Right atrium auricular region (tissue), 2 donors: ENCODE measurements around the gene RCL1. TPM values are rescaled to one million over a fixed set of nuclear protein-coding genes. Genes with fewer than 3 reads are reported as not detected.

Source experiments
- DNase-seq: peaks from one replicate; pipeline ENCODE4 v3.0.0-alpha.2; 2019; ENCODE audit warnings: low spot score
- H3K27ac ChIP-seq, 2 donors: fragments of 200-600 bp; sonication (generic); 1 replicate in 1 of 2; 2 replicates in 1 of 2; pipeline ENCODE4 v1.5.1; 2016 to 2019
- H3K27me3 ChIP-seq, 2 donors: fragments of 200-600 bp; sonication (generic); one replicate each; pipeline versions ENCODE4 v1.5.1 to v1.6.0; 2017 to 2019
- H3K36me3 ChIP-seq: fragments of 200-600 bp; sonication (generic); one replicate; pipeline ENCODE4 v1.5.1; 2016
- H3K4me1 ChIP-seq, 2 donors: fragments of 200-600 bp; sonication (generic); one replicate each; pipeline versions ENCODE4 v1.5.1 to v1.6.0; 2017 to 2019
- H3K4me3 ChIP-seq, 2 donors: fragments of 200-600 bp; sonication (generic); 1 replicate in 1 of 2; 2 replicates in 1 of 2; pipeline ENCODE4 v1.5.1; 2017 to 2019; ENCODE audit warnings: mild to moderate bottlenecking in 1 of 2, moderate library complexity in 1 of 2
- H3K9me3 ChIP-seq, 2 donors: fragments of 200-600 bp; sonication (generic); one replicate each; pipeline ENCODE4 v1.5.1; 2019
- CTCF ChIP-seq, 2 donors: fragments of 200-600 bp; sonication (generic); IDR thresholded peaks; one replicate each; pipeline ENCODE4 v1.5.1; 2019; ENCODE audit warnings: antibody characterized with exemption in 2 of 2
- total RNA-seq, 2 donors: library from RNA; depleted of rRNA; stranded (reverse); fragments of >200 nt; gene quantifications; one replicate each; pipeline ENCODE4 v1.1.0, GENCODE V29; 2016

Gene RCL1
- total RNA-seq, 2 donors from 2014 or later: 7.2 to 8.6 TPM

GRCh38 chr9:4801156-4801555, 8.4 kb downstream of the RCL1 start:
- DNase-seq: no peak
- TF ChIP-seq CTCF (IDR thresholded peaks at IDR 0.05): no peak
- Histone ChIP-seq H3K4me3 (no peak overlapping the region), H3K36me3 (no peaks in the 10 kb centered on the region), H3K27me3 (no peaks in the 10 kb centered on the region), H3K27ac (no peak overlapping the region), H3K4me1 (peaks cover 0 to 20% of the 10 kb centered on the region in 2 donors), H3K9me3 (peaks cover 0 to 1% of the 10 kb centered on the region in 2 donors)

GRCh38 chr9:4803670-4804530, 11.2 kb downstream of the RCL1 start:
- Histone ChIP-seq H3K4me3 (no peak overlapping the region), H3K9me3 (peaks cover 0 to 13% of the 10 kb centered on the region in 2 donors), H3K4me1 (peaks cover 0 to 5% of the 10 kb centered on the region in 2 donors), H3K36me3 (no peaks in the 10 kb centered on the region), H3K27ac (no peak overlapping the region), H3K27me3 (no peaks in the 10 kb centered on the region)
- no peak for DNase-seq
- TF ChIP-seq CTCF (IDR thresholded peaks at IDR 0.05): no peak

GRCh38 chr9:4804531-4805016, 11.8 kb downstream of the RCL1 start:
- no peak overlapping the region for H3K27ac ChIP-seq
- H3K36me3 ChIP-seq: no peaks in the 10 kb centered on the region
- no peak for DNase-seq
- no peak for TF ChIP-seq CTCF (IDR thresholded peaks at IDR 0.05)
- no peaks in the 10 kb centered on the region for H3K27me3 ChIP-seq
- peaks cover 0 to 13% of the 10 kb centered on the region in 2 donors for H3K9me3 ChIP-seq
- peaks cover 0 to 3% of the 10 kb centered on the region in 2 donors for H3K4me1 ChIP-seq
- H3K4me3 ChIP-seq: no peak overlapping the region

GRCh38 chr9:4805191-4805918, 12.6 kb downstream of the RCL1 start:
- no peaks in the 10 kb centered on the region for H3K36me3 ChIP-seq
- no peaks in the 10 kb centered on the region for H3K4me1 ChIP-seq
- no peak overlapping the region for H3K27ac ChIP-seq
- no peak for DNase-seq
- TF ChIP-seq CTCF (IDR thresholded peaks at IDR 0.05): no peak
- no peaks in the 10 kb centered on the region for H3K27me3 ChIP-seq
- H3K9me3 ChIP-seq: peaks cover 0 to 13% of the 10 kb centered on the region in 2 donors
- H3K4me3 ChIP-seq: no peak overlapping the region

- Histone ChIP-seq H3K9me3 (peaks cover 0 to 23% of the 10 kb centered on the region in 2 donors), H3K36me3 (no peaks in the 10 kb centered on the region), H3K27me3 (no peaks in the 10 kb centered on the region), H3K4me1 (no peaks in the 10 kb centered on the region), H3K27ac (no peak overlapping the region), H3K4me3 (no peak overlapping the region)
- TF ChIP-seq CTCF (IDR thresholded peaks at IDR 0.05): no peak
- no peak for DNase-seq
Observed at GRCh38 chr9:4810565-4810964, 17.8 kb downstream of the RCL1 start.
